KMS-11 (cell line): Measurements from ENCODE around the gene KLHL6.
A peak's percentile ranks its signal among the peaks of the same experiment; 100 is the strongest.
"Not testable (repeated sequence)": the region's sequence is repeated elsewhere in the genome, so short reads cannot be mapped to it uniquely, and the experiment has no call there.

Experiments used
- H2AFZ ChIP-seq: fragments of 200-600 bp; sonication (generic); 2 replicates; pipeline ENCODE4 v1.6.1; 2016; ENCODE audit warnings: antibody characterized with exemption, mixed run types, low read depth
- H3K27ac ChIP-seq: fragments of 200-600 bp; sonication (generic); 2 replicates; pipeline ENCODE4 v1.6.1; 2016; ENCODE audit warnings: mild to moderate bottlenecking, mixed run types
- H3K27me3 ChIP-seq: fragments of 200-600 bp; sonication (generic); 2 replicates; pipeline ENCODE4 v1.6.1; 2017; ENCODE audit warnings: mild to moderate bottlenecking, low read depth, mixed run types, moderate library complexity; ENCODE audit not compliant: insufficient read depth
- H3K36me3 ChIP-seq: fragments of 200-600 bp; sonication (generic); 2 replicates; pipeline ENCODE4 v1.6.1; 2017; ENCODE audit warnings: mild to moderate bottlenecking, mixed run types; ENCODE audit not compliant: insufficient read depth
- H3K4me1 ChIP-seq: fragments of 200-600 bp; sonication (generic); 2 replicates; pipeline ENCODE4 v1.6.1; 2016; ENCODE audit warnings: mild to moderate bottlenecking, low read depth, mixed run types; ENCODE audit not compliant: poor library complexity, severe bottlenecking
- H3K4me2 ChIP-seq: fragments of 200-600 bp; sonication (generic); 2 replicates; pipeline ENCODE4 v1.7.0; 2016; ENCODE audit warnings: mild to moderate bottlenecking, mixed run types
- H3K4me3 ChIP-seq: fragments of 200-600 bp; sonication (generic); IDR thresholded peaks from 2 replicates; pipeline ENCODE4 v1.6.1; 2017; ENCODE audit warnings: low read depth, low read length, mixed read lengths; ENCODE audit not compliant: insufficient read depth
- H3K79me2 ChIP-seq: fragments of 200-600 bp; sonication (generic); 2 replicates; pipeline ENCODE4 v1.6.1; 2016; ENCODE audit warnings: low read depth, mixed run types; ENCODE audit not compliant: insufficient read depth
- H3K9ac ChIP-seq: fragments of 200-600 bp; sonication (generic); 2 replicates; pipeline ENCODE4 v1.6.1; 2016; ENCODE audit warnings: mild to moderate bottlenecking, mixed run types
- H4K20me1 ChIP-seq: fragments of 200-600 bp; sonication (generic); 2 replicates; pipeline ENCODE4 v1.6.1; 2016; ENCODE audit warnings: mild to moderate bottlenecking, mixed run types; ENCODE audit not compliant: insufficient read depth
- CTCF ChIP-seq: fragments of 200-600 bp; sonication (generic); conservative IDR thresholded peaks from 2 replicates; pipeline ENCODE4 v1.6.1; 2017; ENCODE audit warnings: low read depth, mild to moderate bottlenecking, antibody characterized with exemption, low read length, moderate library complexity, mixed read lengths

KLHL6 gene

DNA sequence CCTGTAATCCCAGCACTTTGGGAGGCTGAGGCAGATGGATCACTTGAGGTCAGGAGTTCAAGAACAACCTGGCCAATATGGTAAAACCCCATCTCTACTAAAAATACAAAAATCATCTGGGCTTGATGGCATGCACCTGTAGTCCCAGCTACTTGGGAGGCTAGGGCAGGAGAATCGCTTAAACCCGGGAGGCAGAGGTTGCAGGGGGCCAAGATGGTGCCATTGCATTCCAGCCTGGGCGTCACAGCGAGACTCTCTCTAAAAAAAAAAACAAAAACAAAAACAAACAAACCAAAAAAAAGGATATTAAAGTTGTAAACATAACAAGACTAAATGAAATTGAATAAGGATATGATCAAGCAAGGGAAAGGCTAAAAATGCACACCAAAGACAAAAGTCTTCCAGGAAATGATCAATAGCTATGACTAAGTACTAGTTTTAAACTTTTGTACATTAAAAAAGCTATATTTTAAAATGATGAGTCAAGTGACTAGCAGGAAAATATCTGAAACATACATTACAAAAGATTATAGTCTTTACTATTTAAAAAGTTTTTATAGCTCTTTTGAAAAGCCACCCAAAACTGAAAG lies 28.6 kb downstream of the KLHL6 start:
- Histone ChIP-seq H3K79me2 (no peaks in the 10 kb centered on the region), H3K9ac (no peak overlapping the region)

DNA sequence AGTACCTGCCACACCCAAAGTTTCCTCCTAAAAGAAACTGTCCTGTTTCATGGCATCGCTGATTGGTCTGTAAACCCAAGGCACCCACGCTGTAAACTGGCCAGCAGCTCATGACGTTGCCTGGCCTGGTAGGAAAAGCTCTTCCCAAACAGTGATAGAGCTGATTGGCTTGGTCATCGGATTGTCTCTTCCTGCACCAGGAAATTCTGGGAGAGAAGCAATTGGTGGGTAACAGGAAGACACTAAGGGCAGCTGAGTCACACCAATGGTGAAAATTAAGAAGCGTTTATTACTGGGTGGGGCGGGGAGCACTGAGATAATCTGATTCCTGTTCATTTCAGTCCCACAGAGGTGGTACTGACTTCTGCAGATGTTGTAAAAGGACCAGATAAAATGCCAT lies 31.0 kb downstream of the KLHL6 start:
- peak overlapping the region; percentile 77; the same call in 1 of the 2 replicates for H3K4me2 ChIP-seq
- H3K79me2 ChIP-seq = no peaks in the 10 kb centered on the region
- no peak overlapping the region for H2AFZ ChIP-seq
- no peaks in the 10 kb centered on the region for H3K27me3 ChIP-seq
- no peak for TF ChIP-seq CTCF
- H3K4me1 ChIP-seq = peaks cover 47% of the 10 kb centered on the region
- H3K4me3 ChIP-seq = no peak overlapping the region
- H3K36me3 ChIP-seq = no peaks in the 10 kb centered on the region
- no peaks in the 10 kb centered on the region for H4K20me1 ChIP-seq
- H3K9ac ChIP-seq = no peak overlapping the region
- H3K27ac ChIP-seq = no peak overlapping the region

More for the DNA sequence above, 28.6 kb downstream of the KLHL6 start:
- peak overlapping the region; percentile 33; the same call in 1 of the 2 replicates for H3K27ac ChIP-seq
- TF ChIP-seq CTCF = no peak
- H3K4me1 ChIP-seq = peaks cover 47% of the 10 kb centered on the region
- no peaks in the 10 kb centered on the region for H4K20me1 ChIP-seq
- peak overlapping the region; percentile 62 for H3K4me3 ChIP-seq
- H3K27me3 ChIP-seq = no peaks in the 10 kb centered on the region
- peak overlapping the region; percentile 77 for H3K4me2 ChIP-seq
- no peak overlapping the region for H2AFZ ChIP-seq
- H3K36me3 ChIP-seq = no peaks in the 10 kb centered on the region

- not testable (repeated sequence) for H2AFZ ChIP-seq, H3K4me2 ChIP-seq
These were observed 34.6 kb downstream of the KLHL6 start for GRCh38 chr3:183520741-183521556.

GRCh38 chr3:183520295-183520694 lies 35.2 kb downstream of the KLHL6 start:
- not testable (repeated sequence) for H2AFZ ChIP-seq, H3K79me2 ChIP-seq, H3K9ac ChIP-seq, H3K4me2 ChIP-seq, H3K27me3 ChIP-seq, H3K36me3 ChIP-seq, H3K4me3 ChIP-seq, H4K20me1 ChIP-seq, H3K27ac ChIP-seq
- peaks cover 27% of the 10 kb centered on the region for H3K4me1 ChIP-seq

More at GRCh38 chr3:183520741-183521556, 34.6 kb downstream of the KLHL6 start:
- not testable (repeated sequence) for H3K79me2 ChIP-seq, H3K27me3 ChIP-seq, H3K36me3 ChIP-seq, H3K9ac ChIP-seq, H3K27ac ChIP-seq, H4K20me1 ChIP-seq, H3K4me3 ChIP-seq
- peaks cover 28% of the 10 kb centered on the region for H3K4me1 ChIP-seq

DNA sequence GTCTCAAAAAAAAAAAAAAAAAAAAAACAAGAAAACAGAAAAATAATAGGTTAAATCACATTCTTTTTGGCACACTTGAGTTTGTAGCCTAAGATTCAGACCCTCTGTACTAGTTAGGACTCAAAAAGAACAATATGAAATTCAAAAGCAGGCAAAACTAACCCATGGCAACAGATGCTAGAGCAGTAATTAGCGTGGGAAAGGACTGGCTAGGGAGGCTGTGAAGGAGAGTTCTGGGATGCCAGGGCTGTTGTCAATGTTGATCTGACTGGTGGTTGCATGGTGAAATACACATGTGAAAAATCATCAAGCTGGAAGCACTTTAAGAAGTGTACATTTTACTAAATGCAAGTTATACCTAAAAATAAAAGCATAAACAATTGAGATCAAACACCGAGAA lies 35.6 kb downstream of the KLHL6 start:
- peaks cover 22% of the 10 kb centered on the region for H3K4me1 ChIP-seq
- H3K27me3 ChIP-seq = no peaks in the 10 kb centered on the region
- no peaks in the 10 kb centered on the region for H4K20me1 ChIP-seq
- TF ChIP-seq CTCF = no peak
- H3K9ac ChIP-seq = no peak overlapping the region
- H2AFZ ChIP-seq = no peak overlapping the region
- no peak overlapping the region for H3K27ac ChIP-seq
- H3K4me2 ChIP-seq = no peak overlapping the region
- no peaks in the 10 kb centered on the region for H3K36me3 ChIP-seq
- no peak overlapping the region for H3K4me3 ChIP-seq
- H3K79me2 ChIP-seq = no peaks in the 10 kb centered on the region
